ENCODE measurements around the gene OR7G1. TPM values are rescaled to one million over a fixed set of nuclear protein-coding genes. Genes with fewer than 3 reads are reported as not detected.

Gene OR7G1, protein sequence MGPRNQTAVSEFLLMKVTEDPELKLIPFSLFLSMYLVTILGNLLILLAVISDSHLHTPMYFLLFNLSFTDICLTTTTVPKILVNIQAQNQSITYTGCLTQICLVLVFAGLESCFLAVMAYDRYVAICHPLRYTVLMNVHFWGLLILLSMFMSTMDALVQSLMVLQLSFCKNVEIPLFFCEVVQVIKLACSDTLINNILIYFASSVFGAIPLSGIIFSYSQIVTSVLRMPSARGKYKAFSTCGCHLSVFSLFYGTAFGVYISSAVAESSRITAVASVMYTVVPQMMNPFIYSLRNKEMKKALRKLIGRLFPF
- polyA plus RNA-seq (ENCODE audit: insufficient read length in 12 of 12) = not detected
- long read RNA-seq, donor 1 = 0 reads
- long read RNA-seq, donor 2 = 0 reads
- long read RNA-seq, donor 3 = 0 reads
- long read RNA-seq, donor 4 = 0 reads
- long read RNA-seq, donor 5 = 0 reads
- long read RNA-seq, donor 6 = 0 reads
- long read RNA-seq, donor 7 = 0 reads
- long read RNA-seq, donor 8 = 0 reads
- long read RNA-seq, donor 9 = 0 reads
- long read RNA-seq, donor 10 = 0 reads
- long read RNA-seq, donor 11, partial matches to known transcripts = 0 of 1 reads
- long read RNA-seq, donor 11, other reads (novel, unspliced or antisense) = 0 of 1 reads

DNA sequence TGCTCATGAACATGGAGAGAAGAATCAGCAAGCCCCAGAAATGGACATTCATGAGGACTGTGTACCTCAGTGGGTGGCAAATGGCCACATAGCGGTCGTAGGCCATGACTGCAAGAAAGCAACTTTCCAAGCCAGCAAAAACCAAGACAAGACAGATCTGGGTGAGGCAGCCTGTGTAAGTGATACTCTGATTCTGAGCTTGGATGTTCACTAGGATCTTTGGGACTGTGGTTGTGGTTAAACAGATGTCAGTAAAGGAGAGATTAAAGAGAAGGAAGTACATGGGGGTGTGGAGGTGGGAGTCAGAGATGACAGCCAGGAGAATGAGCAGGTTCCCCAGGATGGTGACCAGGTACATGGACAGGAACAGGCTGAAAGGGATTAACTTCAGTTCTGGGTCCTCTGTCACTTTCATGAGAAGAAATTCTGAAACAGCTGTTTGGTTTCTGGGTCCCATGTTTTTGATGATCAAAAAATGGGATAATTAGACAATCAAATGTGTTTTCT, at the start of gene OR7G1:
Gene OR7G1 (minus strand): TSS at position 457 of the 507 bp plus-strand sequence. CDS start 0 bp downstream, at position 457.
- no peak for DNase-seq

DNA sequence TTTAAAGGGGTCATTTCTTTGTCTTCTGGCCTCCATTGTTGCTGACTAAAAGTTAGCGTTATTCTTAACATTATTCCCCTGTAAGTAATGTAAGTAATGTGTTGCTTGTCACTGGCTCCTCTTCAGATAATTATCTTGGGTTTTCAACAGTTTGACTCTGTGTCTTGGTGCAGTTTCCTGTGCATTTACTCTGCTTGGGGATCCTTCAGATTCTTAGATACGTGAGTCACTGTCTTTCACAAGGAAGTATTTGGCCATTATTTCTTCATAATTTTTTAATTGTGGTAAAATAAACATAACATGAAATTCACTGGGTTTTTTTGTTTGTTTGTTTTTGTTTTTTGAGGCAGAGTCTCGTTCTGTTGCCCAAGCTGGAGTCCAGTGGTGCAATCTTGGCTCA, 49.7 kb upstream of the OR7G1 start:
- DNase-seq = no peak

DNA sequence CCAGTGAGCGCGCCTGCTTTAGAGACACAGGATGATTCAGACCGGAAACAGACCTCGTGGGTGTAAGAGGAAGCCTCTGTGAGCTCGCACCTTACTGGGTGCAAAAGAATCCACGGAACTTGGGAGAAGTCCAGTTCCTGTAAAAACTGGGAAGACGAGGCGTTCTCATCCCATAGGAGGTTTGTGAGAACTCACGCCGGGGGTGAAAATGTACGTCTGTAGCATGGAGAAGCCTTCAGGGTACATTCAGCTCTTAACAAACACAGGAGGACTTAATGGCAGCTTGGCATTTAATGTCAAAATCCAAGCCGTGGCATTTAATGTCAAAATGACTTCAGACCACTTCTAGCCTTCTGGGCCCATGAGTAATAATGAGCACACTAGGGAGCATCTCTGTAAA, 45.9 kb upstream of the OR7G1 start:
- DNase-seq = no peak

DNA sequence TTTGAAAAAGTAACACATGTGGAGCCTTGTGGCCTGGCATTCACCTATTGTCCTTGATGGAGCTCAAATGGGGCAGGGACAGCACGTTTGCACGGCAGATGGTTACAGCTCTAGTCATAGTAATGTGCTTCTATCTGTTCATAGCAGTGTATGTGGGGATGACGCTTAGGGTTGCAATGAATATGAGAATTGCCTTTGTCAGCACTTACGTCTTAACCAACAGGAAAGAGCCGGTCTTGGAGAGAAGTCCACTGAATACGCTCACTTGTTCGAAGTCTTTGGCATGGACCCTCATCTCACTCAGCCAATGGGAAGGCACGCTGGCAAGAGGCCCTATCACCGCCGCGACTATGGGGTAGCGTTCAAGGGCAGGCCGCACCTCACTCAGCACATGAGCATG, 44.3 kb upstream of the OR7G1 start:
- no peak for DNase-seq

DNA sequence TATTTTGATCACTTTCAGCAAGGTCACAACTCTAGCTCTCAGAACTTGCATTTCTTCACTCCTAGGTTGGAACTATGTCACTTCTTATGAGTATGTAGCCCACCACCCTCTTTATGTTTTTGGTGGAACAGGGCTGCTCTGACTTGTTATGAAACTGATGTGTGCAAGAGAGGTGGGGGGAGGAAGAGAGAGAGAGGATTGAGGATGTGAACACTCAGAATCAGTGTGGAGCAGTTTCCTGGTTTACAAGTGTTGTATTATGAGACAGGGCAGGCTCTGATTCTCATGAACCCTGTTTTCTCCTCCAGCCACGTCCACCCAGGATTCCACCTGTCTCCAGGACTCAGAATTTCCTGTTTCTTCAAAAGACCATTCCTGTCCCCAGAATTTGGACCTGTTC, 40.7 kb upstream of the OR7G1 start:
- DNase-seq = no peak

DNA sequence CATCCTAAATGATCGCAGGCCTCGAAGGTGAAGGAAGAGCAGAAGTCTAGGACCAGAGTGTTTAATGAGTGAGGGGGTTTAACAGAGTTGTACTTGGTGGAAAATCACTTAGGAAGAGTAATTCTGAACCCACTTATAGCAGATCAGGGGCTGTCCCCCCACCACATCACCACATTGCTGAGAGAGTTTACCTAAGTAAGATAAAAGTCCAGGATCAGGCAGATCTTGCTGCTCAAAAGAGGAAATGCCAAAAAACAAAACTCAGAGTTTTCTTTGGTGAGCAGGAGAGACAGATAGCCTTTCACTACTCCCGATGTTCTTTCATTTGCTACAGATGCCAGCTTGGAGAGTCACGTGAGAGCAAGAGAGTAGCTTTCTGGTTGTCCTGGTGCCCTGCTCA, 40.0 kb upstream of the OR7G1 start:
- DNase-seq = no peak

DNA sequence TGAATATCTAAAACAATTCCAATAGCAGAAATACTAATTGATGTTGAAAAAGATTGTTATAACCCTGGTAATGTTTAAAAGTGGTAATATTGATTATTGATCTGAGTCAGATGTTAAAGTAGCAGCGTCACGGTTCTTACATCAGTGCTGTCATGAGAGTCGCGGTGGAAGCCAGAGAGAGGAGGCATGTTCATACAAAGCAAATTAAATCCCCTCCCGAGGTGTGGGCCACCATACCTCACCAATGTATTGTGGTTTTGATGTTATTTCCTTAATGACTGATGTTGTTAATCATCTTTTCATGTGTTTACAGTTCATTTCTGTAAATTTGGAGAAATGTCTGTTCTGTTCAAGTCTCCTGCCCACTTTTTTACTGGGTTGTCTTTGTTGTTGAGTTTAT, 35.8 kb upstream of the OR7G1 start:
- no peak for DNase-seq

DNA sequence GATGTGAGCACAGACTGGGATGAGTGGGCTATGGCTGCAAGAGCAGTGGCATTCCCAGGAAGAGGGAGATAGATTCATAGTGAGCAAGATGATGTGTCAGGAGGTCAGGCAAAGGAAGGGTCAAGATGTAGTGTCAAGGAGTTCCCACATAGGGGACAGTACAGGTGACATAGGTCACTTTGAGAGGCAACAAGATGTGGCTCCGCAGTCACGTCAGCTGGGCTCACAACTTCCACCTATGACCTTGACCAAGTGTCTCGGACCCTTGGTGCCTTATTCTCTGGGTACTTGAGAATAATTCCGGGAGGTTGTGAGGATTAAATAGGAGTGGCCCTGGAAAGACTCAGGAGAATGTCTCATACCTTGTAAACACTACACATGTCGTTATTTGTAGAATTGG, 35.1 kb upstream of the OR7G1 start:
- no peak for DNase-seq

DNA sequence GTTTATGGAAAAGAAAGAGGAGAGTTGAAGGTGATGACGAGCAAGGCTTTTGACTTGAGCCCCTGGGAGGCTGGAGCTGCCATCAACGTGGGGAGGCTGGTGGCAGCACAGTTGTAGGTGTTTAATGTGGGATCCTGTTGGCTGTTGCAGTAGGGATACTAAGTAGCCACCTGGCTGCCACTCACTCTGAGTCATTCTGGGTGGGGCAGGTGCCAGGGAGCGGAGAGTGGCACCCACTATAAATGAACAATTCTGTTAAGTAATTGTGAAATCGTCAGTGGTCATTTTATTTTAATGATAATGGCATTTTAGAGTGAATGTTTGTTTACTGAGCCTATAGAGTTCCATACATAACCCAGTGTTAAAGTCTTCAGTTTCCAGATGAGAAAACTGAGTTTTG, 34.4 kb upstream of the OR7G1 start:
- no peak for DNase-seq

DNA sequence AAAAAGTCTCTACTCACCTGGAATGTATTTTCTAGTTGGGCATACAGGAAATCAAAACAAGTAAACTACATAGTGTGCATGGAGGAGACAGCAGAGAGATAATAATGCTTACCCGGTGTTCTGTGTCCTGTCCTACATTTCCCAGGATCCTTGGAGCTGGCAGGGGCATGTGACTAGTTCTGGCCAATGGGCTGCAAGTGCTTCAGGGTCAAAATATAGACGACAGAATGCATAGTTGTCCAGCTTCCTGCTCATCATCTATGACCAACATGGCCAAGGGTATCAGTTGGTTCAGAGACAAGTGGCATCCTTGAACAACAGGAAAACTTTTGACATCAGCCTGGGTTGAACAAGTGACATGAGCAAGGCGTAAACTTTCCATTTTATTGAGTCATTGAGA, 33.1 kb upstream of the OR7G1 start:
- no peak for DNase-seq

DNA sequence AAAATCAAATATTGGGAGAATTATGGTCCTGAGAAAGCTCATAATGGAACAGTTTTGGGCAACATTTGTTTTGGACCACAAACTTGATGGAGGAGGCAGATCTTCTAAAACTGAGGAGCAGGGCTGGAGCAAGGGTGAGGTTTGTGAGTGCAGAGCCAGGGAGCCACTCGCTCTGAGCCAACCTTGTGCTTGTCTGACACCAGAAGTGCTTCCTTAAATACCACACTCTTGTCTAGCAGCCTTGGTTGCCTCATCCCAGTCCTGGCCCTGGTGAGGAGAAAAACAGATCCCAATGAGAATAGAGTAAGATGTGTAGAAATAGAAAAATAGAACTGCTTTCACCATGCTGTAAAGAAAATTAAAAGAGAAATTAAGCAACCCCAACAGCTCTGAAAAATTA, 31.3 kb upstream of the OR7G1 start:
- DNase-seq = no peak

DNA sequence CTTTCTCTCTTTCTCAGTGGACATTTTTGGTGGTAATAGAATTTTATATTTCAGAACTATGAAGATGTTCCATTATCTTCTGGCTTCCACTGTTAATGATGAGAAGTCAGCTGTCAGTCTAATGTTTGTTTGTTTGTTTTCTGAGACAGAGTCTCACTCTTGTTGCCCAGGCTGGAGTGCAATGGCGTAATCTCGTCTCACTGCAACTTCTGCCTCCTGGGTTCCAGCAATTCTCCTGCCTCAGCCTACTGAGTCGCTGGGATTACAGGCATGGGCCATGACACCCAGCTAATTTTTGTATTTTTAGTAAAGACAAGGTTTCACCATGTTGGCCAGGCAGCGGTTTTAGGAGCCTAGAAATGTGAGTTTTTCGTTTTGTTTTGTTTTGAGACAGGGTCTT, 29.4 kb upstream of the OR7G1 start:
- no peak for DNase-seq

DNA sequence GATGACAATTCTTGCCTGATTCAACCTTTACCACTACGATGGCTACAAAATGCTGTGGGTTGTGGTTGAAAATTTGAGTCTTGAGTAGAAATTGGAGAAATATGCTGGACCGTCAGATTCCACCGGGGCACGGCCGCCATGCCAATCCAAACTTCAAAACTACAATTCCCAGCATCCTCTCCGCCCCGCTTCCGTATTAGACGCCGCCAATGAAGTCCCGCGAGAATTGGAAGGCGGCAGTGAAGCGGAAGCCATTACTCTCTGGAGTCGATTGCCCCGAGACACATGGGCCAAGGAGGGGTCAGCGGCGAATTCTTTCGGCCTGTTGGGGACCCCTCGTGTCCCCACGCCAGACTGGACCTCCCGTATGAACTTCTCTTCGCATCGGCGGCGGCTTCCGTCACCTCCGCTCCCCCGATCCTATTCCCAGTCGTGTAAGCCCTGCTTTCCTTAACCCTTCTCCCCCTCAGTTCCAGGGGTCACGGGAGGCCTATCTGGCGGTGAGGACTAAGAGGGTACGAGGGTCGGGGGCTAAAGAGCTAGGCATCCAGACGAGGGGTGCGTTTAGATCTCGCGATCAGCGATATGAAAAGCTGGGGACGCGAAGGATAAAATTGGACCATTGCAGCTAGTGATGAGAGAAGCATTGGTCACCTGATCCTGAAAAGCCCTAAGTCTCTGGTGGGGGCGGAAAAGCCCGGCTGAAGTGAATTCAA, 24.8 kb upstream of the OR7G1 start, which contains the start of gene ZNF317:
Gene ZNF317 (plus strand): TSS at position 239 of the 716 bp plus-strand sequence. CDS start 15,620 bp downstream, outside the sequence.
- peak; percentile 95 for DNase-seq

DNA sequence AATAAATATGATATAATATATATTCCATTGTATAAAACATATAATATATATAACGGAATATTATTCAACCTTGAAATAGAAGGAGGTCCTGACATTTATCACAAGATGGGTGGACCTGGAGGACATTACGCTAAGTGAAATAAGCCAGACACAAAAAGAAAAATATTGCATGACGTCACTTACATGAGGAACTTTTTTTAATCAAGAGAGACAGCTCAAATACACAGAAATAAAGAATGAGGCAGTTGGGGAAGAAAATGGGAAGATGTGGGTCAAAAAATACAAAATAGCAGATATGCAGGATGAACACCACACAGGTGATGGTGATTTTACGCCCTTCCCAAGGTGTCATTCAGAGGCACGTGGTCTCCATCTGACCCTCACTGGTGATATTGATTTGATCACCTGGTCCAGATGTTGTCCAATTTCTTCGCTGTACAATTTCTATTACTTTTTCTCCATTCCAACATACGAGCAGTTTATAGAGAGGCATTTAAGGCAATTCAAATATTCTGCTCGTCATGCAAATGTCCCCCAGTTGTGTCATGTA, 24.1 kb upstream of the OR7G1 start:
- no peak for DNase-seq

DNA sequence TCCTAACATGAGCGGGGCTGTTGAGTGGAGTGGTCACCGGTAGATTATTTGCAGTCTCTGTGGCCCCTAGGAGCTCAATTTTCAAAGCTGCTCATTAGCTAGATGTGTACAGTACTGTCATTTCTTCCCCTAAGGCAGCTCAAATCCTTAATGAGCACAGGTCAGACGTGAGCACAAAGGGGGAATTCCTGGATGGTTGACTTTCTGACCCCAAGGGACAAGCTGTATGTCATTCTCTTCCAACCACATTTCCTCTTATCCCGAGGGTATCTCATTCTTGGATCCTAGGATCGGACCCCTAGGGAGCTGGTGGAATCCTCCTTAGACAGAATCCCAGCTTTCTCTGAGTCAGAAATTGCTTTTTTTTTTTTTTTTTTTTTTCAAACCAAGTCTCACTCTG, 16.9 kb upstream of the OR7G1 start:
- no peak for DNase-seq

DNA sequence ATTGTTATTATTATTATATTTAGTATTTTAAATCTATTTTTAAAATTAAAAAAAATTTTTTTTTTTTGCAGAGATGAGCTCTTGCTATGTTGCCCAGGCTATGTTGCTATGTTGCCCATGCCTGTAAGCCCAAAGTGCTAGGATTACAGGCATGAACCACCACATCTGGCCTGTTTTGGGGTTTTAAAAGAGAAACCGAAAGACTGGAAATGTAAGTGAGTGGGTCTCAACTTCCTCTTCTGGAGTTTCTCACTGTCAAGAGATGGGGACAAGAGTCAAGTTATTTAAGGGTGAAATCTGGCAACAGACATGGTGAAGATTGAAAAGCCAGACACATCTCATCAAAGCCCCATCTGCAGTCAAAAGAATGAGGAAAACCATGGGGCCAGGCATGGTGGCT, 15.4 kb upstream of the OR7G1 start:
- DNase-seq = no peak

DNA sequence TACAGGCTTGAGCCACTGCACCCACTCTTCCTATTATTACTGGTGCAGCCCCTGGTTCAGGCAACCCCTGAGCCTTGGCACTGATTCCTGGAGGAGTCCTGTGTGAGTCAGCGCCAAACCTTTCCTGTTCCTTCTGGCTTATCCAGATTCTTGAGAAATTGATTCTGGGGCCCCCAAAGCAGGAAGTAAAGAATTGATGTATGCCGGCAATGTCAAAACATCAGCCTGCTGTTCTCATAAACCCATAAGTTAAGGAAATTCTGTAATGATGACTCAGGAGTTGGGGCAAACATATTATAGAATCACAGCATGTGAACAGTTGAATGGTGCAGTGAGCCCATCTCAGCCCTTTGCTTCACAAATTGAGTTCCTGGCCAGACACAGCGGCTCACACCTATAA, 12.6 kb upstream of the OR7G1 start:
- no peak for DNase-seq

DNA sequence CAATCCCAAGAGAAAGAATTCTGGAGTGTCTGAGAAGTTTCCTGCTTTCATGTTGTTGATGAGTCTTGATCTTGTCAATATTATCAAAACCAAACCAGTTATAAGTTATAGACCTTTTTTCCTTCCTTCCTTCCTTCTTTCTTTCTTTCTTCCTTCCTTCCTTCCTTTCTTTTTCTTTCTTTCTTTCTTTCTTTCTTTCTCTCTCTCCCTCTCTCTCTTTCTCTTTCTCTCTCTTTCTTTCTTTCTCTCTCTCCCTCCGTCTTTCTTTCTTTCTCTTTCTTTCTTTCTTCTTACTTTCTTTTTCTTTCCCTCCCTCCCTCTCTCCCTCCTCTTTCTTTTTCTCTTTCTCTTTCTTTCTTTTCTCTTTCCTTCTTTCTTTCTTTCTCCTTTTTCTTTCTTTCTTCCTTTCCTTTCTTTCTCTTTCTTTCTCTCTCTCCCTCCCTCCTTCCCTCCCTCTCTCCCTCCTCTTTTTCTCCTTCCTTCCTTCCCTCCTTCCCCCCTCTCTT, 11.4 kb upstream of the OR7G1 start, which contains the start of gene OR7G3:
Gene OR7G3 (minus strand): TSS at position 51 of the 506 bp plus-strand sequence. CDS start 0 bp downstream, at position 51.
- no peak for DNase-seq

DNA sequence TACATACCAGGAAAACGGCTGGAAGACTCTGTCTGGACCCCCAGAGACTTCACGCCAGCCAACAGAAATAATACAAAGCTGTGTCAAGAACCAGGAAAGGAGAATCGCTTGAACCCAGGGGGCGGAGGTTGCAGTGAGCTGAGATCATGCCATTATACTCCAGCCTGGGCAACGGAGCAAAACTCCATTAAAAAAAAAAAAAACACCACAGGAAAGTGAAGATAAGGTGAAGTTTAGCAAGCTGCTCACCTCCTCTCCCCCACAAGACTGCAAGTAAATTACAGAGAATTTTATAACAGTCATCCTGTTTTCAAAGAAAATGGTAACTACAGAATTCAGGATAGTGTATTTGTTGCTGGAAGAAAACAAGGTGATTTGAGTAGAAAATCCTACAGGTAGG, 984 bp upstream of the OR7G1 start:
- DNase-seq = no peak

DNA sequence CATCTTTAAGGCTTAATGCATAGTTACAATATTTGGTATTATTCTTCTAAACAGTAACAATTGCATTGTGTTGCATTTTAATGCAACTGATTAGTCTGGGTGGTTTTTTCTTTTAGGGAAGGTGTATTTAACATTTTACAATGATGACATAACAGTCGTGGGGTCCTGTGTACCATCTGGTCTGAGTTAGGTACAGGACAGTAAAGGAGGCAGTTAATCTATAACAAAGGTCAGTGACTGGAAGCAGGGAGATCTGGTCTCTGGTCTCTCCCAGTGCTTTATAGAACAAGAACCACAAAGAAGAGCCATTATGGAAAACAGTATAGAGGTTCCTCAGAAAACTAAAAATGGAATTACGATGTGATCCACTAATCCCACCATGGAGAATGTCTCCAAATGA, 5.6 kb downstream of the OR7G1 start:
- DNase-seq = no peak

DNA sequence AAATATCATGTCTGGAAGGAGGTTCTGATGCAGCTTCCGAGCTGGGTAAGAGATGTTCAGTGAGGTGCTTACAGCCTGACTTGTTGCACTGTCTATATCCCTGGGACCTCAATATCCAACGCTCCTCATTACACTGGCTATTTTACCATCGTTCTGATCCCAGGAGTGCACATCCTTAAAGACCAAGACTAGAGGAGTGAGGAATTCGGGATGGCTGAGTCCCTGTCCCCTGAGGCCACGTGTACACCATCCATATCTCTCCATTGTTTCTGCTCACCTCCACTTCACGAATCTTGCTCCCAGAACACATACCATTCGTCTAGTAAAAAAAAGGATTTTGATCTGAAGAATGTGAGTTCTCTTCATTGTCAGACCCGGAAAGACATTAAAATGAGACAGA, 8.2 kb downstream of the OR7G1 start, which contains the start of gene OR7G2:
Gene OR7G2 (minus strand): TSS at position 101 of the 400 bp plus-strand sequence. CDS start 4,232 bp downstream, outside the sequence.
- DNase-seq = no peak

DNA sequence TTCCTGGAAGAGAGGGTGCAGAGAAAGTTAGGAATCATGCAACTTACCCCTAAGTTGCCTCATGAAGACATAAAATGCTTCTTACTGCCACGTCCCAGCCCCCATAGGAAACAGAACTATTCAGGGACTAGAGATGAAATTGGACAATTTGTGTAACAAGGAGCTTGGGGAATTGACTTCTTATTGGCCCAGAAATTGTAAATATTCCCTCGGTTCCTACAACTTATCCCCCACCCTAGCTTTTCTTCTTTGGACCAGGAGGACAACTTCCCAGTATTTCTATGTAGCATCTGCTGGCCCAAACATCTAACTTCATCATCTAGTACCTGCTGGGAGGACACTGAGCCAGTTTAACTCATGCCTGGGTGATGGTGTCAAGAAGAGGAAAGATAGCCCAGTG, 28.8 kb downstream of the OR7G1 start, which contains the start of gene OR1M1:
Gene OR1M1 (plus strand): TSS at position 301 of the 400 bp plus-strand sequence. CDS start 6,184 bp downstream, outside the sequence.
- no peak for DNase-seq

All from muscle of arm (tissue), 14 donors.